Osteoblast (primary cell): ENCODE measurements around the gene GPR143. TPM values are rescaled to one million over a fixed set of nuclear protein-coding genes. Genes with fewer than 3 reads are reported as not detected.
"Not testable (repeated sequence)": the region's sequence is repeated elsewhere in the genome, so short reads cannot be mapped to it uniquely, and the experiment has no call there.

Experiments
- DNase-seq: peaks from one replicate; pipeline ENCODE4 v3.0.0; 2011; ENCODE audit warnings: low spot score, mixed read lengths; ENCODE audit not compliant: insufficient read length; ENCODE audit errors: missing footprints
- H2AFZ ChIP-seq: 2 replicates; pipeline ENCODE4 v1.6.0; 2011; ENCODE audit warnings: mild to moderate bottlenecking, low read length
- H3K27ac ChIP-seq: 2 replicates; pipeline ENCODE4 v1.5.1; 2011; ENCODE audit warnings: mild to moderate bottlenecking, low read depth, low read length, moderate library complexity
- H3K27me3 ChIP-seq: 2 replicates; pipeline ENCODE4 v1.6.0; 2012; ENCODE audit warnings: mild to moderate bottlenecking, control low read depth, inconsistent platforms, low read length, moderate library complexity; ENCODE audit not compliant: insufficient read depth
- H3K36me3 ChIP-seq: 2 replicates; pipeline ENCODE4 v1.5.1; 2011; ENCODE audit warnings: mild to moderate bottlenecking, low read length, control low read depth, moderate library complexity; ENCODE audit not compliant: insufficient read depth
- H3K4me1 ChIP-seq: 2 replicates; pipeline ENCODE4 v1.5.1; 2011; ENCODE audit warnings: mild to moderate bottlenecking, low read length, control low read depth, moderate library complexity; ENCODE audit not compliant: insufficient read depth
- H3K4me2 ChIP-seq: 2 replicates; pipeline ENCODE4 v1.6.0; 2011; ENCODE audit warnings: mild to moderate bottlenecking, low read length; ENCODE audit not compliant: insufficient read depth
- H3K4me3 ChIP-seq: fragments of 200-600 bp; sonication (generic); 3 replicates; pipeline ENCODE4 v1.5.1; 2012; ENCODE audit warnings: mild to moderate bottlenecking, low read length, inconsistent platforms; ENCODE audit not compliant: insufficient read depth
- H3K79me2 ChIP-seq: 2 replicates; pipeline ENCODE4 v1.6.0; 2012; ENCODE audit warnings: mild to moderate bottlenecking, low read length, control low read depth, inconsistent platforms; ENCODE audit not compliant: insufficient read depth
- H3K9me3 ChIP-seq: 2 replicates; pipeline ENCODE4 v1.5.1; 2011; ENCODE audit warnings: low read depth, low read length, control low read depth
- H4K20me1 ChIP-seq: 2 replicates; pipeline ENCODE4 v1.6.0; 2012; ENCODE audit warnings: mild to moderate bottlenecking, low read length, control low read depth; ENCODE audit not compliant: insufficient read depth
- total RNA-seq: library from RNA; depleted of rRNA; stranded (reverse); fragments of >200 nt; gene quantifications from 2 replicates; pipeline ENCODE4 v1.2.3, GENCODE V29; 2012
- TF ChIP-seq, protein P1 (sequence below): IDR thresholded peaks from 2 replicates; pipeline ENCODE4 v1.5.1; 2011; ENCODE audit warnings: mild to moderate bottlenecking, low read depth, low read length, moderate library complexity; ENCODE audit errors: extremely low read depth

The GPR143 gene
- total RNA-seq = not detected in 2 replicates

GRCh38 chrX:9765737-9766097 is at the start of gene GPR143:
Gene GPR143, minus strand, starts transcription at chrX:9765847. Its CDS starts 30 bp downstream, at chrX:9765817.
- Histone ChIP-seq H4K20me1 (no peaks in the 10 kb centered on the region), H2AFZ (no peak within 1 kb of the TSS), H3K4me2 (no peak within 1 kb of the TSS), H3K4me1 (no peaks in the 10 kb centered on the region), H3K27me3 (no peaks in the 10 kb centered on the region), H3K36me3 (no peaks in the 10 kb centered on the region), H3K27ac (no peak within 1 kb of the TSS), H3K4me3 (no peak within 1 kb of the TSS), H3K79me2 (no peaks in the 10 kb centered on the region), H3K9me3 (no peaks in the 10 kb centered on the region)
- DNase-seq = peak; percentile 76
- TF ChIP-seq, protein P1, sequence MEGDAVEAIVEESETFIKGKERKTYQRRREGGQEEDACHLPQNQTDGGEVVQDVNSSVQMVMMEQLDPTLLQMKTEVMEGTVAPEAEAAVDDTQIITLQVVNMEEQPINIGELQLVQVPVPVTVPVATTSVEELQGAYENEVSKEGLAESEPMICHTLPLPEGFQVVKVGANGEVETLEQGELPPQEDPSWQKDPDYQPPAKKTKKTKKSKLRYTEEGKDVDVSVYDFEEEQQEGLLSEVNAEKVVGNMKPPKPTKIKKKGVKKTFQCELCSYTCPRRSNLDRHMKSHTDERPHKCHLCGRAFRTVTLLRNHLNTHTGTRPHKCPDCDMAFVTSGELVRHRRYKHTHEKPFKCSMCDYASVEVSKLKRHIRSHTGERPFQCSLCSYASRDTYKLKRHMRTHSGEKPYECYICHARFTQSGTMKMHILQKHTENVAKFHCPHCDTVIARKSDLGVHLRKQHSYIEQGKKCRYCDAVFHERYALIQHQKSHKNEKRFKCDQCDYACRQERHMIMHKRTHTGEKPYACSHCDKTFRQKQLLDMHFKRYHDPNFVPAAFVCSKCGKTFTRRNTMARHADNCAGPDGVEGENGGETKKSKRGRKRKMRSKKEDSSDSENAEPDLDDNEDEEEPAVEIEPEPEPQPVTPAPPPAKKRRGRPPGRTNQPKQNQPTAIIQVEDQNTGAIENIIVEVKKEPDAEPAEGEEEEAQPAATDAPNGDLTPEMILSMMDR = no peak

GRCh38 chrX:9811086-9811485 is 45.4 kb upstream of the GPR143 start:
- H3K9me3 ChIP-seq, H3K27me3 ChIP-seq, H3K27ac ChIP-seq, H3K79me2 ChIP-seq, H3K4me2 ChIP-seq, H3K4me3 ChIP-seq, H3K4me1 ChIP-seq, H4K20me1 ChIP-seq, DNase-seq, H2AFZ ChIP-seq, H3K36me3 ChIP-seq: not testable (repeated sequence)

DNA sequence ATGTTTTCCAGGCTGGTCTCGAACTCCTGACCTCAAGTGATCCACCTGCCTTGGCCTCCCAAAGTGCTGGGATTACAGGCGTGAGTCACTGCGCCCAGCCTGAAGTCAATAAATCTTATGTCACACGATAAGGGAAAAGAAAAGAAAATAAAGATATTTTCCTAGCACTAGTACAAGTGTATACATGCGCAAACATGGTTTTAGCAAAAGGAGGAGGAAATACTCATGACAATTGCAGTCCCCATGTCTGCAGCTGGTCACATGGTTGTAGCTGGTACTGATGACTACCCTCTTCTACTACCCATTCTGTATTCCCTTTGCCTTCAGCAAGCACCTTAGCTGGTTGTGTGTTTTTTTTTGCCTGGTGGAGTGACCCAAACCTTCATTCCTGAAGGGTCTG is 44.2 kb upstream of the GPR143 start:
- H3K9me3 ChIP-seq, H3K4me1 ChIP-seq, H3K27me3 ChIP-seq, H3K4me3 ChIP-seq, DNase-seq, H3K4me2 ChIP-seq, H2AFZ ChIP-seq, H3K79me2 ChIP-seq, H3K27ac ChIP-seq, H3K36me3 ChIP-seq, H4K20me1 ChIP-seq: not testable (repeated sequence)

- Histone ChIP-seq H3K36me3 (no peaks in the 10 kb centered on the region), H2AFZ (no peak overlapping the region), H3K4me2 (no peak overlapping the region), H4K20me1 (no peaks in the 10 kb centered on the region), H3K27me3 (no peaks in the 10 kb centered on the region), H3K27ac (no peak overlapping the region), H3K79me2 (no peaks in the 10 kb centered on the region), H3K4me1 (no peaks in the 10 kb centered on the region), H3K4me3 (no peak overlapping the region), H3K9me3 (no peaks in the 10 kb centered on the region)
- TF ChIP-seq, protein P1 = no peak
- no peak for DNase-seq
Observed at GRCh38 chrX:9807355-9808182, 41.9 kb upstream of the GPR143 start.

DNA sequence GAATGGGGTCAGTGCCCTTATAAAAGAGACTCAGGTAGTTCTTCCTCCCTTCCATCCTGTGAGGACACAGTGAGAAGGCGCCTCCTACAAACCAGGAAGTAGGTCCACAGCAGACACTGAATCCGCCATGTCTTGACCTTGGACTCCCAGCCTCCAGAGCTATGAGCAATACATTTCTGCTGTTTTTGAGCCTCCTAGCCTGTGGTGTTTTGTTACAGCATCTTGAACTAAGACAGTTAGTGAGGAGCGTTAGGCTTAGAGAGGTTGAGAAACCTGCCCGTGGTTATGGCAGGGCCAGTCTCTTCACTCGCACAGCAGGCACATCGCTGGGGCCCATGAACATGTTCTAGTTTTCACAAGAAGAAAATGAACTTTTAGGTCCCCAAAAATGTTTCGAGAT is 40.3 kb upstream of the GPR143 start:
- Histone ChIP-seq H3K27me3 (no peaks in the 10 kb centered on the region), H3K4me1 (no peaks in the 10 kb centered on the region), H3K4me2 (no peak overlapping the region)

More for the DNA sequence above, 40.3 kb upstream of the GPR143 start:
- H3K4me3 ChIP-seq = no peak overlapping the region
- no peaks in the 10 kb centered on the region for H3K79me2 ChIP-seq
- no peaks in the 10 kb centered on the region for H3K36me3 ChIP-seq
- no peak for DNase-seq
- no peak overlapping the region for H2AFZ ChIP-seq
- H3K27ac ChIP-seq = no peak overlapping the region
- H4K20me1 ChIP-seq = no peaks in the 10 kb centered on the region
- H3K9me3 ChIP-seq = no peaks in the 10 kb centered on the region
- TF ChIP-seq, protein P1 = no peak
